PFSK-1 (cell line): ENCODE results near the gene PRR15L.
A peak's percentile ranks its signal among the peaks of the same experiment; 100 is the strongest.

ENCODE experiments used
- FOXP2 ChIP-seq: optimal IDR thresholded peaks from 2 replicates; pipeline ENCODE3; 2011; ENCODE audit warnings: borderline replicate concordance, control low read depth, inconsistent platforms; ENCODE audit not compliant: insufficient read depth; ENCODE audit errors: extremely low read length, extremely low read depth
- POLR2AphosphoS5 ChIP-seq: IDR thresholded peaks from 2 replicates; pipeline ENCODE4 v1.6.1; 2012; ENCODE audit warnings: low read depth, mild to moderate bottlenecking, control low read depth, low read length, moderate library complexity
- SIN3A ChIP-seq: IDR thresholded peaks from 2 replicates; pipeline ENCODE4 v1.6.1; 2012; ENCODE audit warnings: mild to moderate bottlenecking, low read length, moderate library complexity, borderline replicate concordance; ENCODE audit not compliant: insufficient read depth
- TAF1 ChIP-seq: IDR thresholded peaks from 2 replicates; pipeline ENCODE4 v1.6.1; 2012; ENCODE audit warnings: low read length, control low read depth, borderline replicate concordance; ENCODE audit not compliant: insufficient read depth
- TF ChIP-seq, protein P1 (sequence below), 2 experiments: IDR thresholded peaks; 2 replicates each; pipeline versions ENCODE4 v1.6.1 to v1.8.0; 2011 to 2012; ENCODE audit warnings: low read depth in 2 of 2, low read length in 2 of 2, control low read depth in 1 of 2, inconsistent platforms in 1 of 2, mild to moderate bottlenecking in 1 of 2, moderate library complexity in 1 of 2; ENCODE audit not compliant: insufficient read depth in 1 of 2

The PRR15L gene

DNA sequence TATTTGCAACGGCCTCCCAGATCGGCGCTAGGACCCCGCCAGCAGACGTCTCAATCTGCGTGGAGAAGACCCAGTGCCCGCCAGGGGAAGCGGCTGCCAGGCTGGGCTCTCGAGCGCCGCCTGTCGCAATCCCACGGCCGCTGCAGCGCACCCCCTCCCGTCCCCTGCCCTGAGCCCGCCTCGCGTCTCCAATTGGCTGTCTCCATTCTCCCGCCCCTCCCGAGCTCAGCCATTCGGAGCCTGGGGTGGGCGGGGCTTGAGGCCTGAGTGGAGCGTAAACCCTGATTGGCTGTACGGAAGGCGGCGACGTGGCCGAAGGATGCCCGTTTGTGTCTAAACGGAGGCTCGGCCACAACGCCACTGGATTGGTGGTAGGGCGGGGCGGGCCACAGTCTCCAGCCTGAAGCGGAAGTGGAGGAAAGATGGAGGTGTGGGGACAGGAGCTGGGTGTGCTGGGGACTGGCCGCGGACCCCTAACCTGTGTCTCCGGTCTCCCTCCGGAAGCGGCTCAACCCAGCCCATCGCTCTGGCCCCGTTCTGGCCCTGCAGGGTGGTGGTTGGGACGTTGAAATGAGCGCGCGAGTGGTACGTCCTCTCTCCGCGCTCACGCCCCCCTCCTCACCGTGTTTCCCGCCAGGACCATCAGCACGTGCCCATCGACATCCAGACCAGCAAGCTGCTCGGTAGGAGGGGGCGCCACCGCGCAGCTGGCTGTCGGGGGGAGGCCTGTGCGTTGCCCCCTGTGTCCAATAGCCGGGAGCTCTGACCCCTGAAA lies 13.2 kb upstream of the PRR15L start, which contains the start of gene CDK5RAP3:
Gene CDK5RAP3, plus strand, starts transcription at position 389 of the 775 bp plus-strand sequence. Its CDS starts 34 bp downstream, at position 423.
- peak; percentile 79 for TF ChIP-seq TAF1
- 0 out of 2 replicates have a peak, but pooled peaks have one; percentile 9 for TF ChIP-seq SIN3A
- peak; percentile 74 for TF ChIP-seq FOXP2
- TF ChIP-seq, protein P1, sequence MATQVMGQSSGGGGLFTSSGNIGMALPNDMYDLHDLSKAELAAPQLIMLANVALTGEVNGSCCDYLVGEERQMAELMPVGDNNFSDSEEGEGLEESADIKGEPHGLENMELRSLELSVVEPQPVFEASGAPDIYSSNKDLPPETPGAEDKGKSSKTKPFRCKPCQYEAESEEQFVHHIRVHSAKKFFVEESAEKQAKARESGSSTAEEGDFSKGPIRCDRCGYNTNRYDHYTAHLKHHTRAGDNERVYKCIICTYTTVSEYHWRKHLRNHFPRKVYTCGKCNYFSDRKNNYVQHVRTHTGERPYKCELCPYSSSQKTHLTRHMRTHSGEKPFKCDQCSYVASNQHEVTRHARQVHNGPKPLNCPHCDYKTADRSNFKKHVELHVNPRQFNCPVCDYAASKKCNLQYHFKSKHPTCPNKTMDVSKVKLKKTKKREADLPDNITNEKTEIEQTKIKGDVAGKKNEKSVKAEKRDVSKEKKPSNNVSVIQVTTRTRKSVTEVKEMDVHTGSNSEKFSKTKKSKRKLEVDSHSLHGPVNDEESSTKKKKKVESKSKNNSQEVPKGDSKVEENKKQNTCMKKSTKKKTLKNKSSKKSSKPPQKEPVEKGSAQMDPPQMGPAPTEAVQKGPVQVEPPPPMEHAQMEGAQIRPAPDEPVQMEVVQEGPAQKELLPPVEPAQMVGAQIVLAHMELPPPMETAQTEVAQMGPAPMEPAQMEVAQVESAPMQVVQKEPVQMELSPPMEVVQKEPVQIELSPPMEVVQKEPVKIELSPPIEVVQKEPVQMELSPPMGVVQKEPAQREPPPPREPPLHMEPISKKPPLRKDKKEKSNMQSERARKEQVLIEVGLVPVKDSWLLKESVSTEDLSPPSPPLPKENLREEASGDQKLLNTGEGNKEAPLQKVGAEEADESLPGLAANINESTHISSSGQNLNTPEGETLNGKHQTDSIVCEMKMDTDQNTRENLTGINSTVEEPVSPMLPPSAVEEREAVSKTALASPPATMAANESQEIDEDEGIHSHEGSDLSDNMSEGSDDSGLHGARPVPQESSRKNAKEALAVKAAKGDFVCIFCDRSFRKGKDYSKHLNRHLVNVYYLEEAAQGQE (IDR thresholded peaks at IDR 0.05; ENCODE audit: insufficient read depth in 1 of 2, low read depth in 2 of 2, low read length in 2 of 2) = peak in 1 of 2 experiments; percentile 33; a peak in 1 of 4 replicates
- TF ChIP-seq POLR2AphosphoS5 = peak; percentile 70

DNA sequence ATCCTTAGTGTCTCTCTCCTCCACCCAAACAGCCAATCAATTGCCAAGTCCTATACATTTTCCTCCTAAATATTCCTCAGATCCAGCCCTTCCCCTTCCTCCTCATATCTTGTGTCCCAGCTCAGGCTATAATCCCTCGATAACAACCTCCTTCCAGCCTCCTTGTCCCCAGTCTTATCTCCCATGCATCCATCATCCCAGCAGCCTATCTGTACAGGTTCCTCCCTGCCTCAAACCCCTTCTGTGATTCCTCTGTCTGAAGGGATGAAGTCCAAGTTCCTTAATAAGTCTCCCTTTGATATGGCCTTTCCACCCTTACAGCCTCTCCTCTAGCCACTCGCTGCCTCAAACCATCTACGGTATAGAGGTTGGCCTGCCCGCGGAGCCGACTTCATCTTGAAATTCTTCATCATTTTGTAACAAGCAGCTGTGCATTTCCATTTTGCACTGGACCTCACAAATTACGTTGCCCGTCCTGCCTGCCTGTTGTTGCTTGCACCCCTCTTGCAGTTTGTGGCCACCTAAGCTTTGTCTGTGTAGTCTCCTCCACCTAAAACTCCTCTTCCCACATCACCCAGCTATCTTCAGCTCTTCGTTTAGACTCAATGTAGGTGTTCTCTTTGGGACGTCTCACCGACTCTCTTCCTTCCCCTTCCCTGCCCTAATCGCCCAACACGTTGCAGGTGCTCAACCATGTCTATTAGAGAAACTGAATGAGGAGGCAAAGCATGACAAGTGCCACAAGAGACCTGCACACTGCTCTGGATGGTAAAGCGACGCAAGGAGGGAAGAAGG lies 12.4 kb upstream of the PRR15L start:
- TF ChIP-seq SIN3A (no peak), TAF1 (no peak), POLR2AphosphoS5 (no peak), FOXP2 (no peak)
- TF ChIP-seq, protein P1 (IDR thresholded peaks at IDR 0.05; ENCODE audit: insufficient read depth in 1 of 2, low read depth in 2 of 2, low read length in 2 of 2) = no peak

DNA sequence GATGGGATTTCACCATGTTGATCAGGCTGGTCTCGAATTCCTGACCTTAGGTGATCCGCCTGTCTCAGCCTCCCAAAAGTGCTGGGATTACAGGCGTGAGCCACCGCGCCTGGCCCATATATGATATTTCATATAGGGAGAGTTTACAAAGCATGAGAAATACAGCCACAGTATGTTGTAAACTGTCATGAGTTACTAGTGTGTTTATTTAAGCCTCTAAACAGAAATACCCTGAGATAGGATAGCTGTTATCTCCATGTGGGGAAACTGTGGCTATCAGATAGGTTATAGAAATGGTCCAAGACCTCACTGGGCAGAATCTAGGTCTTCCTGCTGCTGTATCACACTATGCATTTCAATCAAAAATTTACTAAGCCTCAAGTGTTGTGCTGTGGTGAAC lies 11.2 kb upstream of the PRR15L start:
- TF ChIP-seq FOXP2 (no peak), POLR2AphosphoS5 (no peak), TAF1 (no peak), SIN3A (no peak)
- TF ChIP-seq, protein P1 (IDR thresholded peaks at IDR 0.05; ENCODE audit: insufficient read depth in 1 of 2, low read depth in 2 of 2, low read length in 2 of 2) = no peak

DNA sequence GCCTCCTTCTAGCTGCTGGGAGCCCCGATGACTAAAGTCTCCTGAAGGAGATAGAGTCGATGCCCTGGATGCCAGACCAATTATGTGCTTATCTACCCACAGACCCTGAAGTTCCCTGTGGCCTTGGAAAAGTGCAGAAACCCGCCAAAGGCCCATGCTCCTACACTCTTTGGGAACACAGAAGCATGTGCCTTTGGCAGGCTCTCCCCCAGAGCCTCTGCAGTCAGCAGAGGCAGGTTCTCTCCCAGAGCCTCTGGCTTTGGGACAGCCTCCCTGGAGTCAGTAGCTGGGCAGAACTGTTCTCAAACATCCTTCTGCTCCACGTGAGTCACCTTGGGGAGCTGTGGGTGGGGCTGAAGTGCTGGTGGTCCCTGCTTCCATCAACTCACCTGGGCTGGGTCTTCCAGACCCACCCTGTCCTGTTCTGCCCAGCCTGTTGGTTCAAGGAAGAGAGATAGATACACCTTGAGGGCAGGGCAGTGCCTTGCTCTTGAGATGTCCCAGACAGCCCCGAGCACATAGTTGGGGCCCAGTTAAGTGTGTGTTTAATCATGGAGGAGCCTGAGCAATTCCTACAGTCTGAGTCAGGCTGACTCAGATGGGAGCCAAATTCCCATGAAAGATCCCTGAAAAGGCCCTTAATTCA lies 10.0 kb upstream of the PRR15L start:
- TF ChIP-seq FOXP2 = no peak

DNA sequence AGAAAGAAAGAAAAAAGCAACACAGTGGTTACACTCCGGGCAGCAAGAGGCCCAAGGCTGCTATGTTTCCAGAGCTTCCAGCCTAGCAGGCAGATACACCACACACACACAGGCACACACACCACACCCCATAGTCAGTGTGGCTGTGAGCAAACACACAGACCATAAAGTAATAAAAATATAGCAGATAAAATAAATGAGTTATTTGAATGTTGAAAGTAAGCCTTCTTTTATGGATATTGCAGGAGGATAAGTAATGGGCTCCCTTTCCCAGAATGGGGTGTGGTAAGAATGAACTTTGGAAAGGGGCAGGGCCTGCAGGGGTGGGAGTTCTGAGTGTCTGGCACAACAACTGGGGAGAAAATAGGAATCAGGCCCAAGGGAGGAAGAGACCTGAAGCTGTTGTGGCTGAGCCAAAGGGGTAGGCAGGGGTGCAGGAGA lies 8.4 kb upstream of the PRR15L start:
- TF ChIP-seq TAF1 (no peak), POLR2AphosphoS5 (no peak), SIN3A (no peak), FOXP2 (no peak)
- TF ChIP-seq, protein P1 (IDR thresholded peaks at IDR 0.05; ENCODE audit: insufficient read depth in 1 of 2, low read depth in 2 of 2, low read length in 2 of 2) = no peak
